GM19395 (cell line): ENCODE data around the gene CDC37L1.

ENCODE experiments used
- ATAC-seq: cut with Tn5 transposase; IDR thresholded peaks from one replicate; pipeline ENCODE4 v1.9.1; 2021; ENCODE audit warnings: mild to moderate bottlenecking, moderate library complexity; ENCODE audit not compliant: unreplicated experiment

CDC37L1 gene

GRCh38 chr9:4709380-4709779 is 30.0 kb downstream of the CDC37L1 start:
- ATAC-seq, result no peak

DNA sequence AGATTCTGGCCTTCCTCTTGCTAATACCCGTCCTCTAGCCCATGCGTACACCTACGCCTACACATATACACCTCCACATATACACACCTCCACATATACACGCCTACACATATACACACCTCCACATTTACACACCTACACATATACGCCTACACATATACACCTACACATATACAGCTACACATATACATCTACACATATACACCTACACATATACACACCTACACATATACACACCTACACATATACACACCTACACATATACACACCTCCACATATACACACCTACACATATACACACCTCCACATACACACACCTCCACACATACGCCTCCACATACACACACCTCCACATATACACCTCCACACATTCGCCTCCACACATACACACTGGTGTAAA is 34.5 kb downstream of the CDC37L1 start:
- ATAC-seq, result no peak

DNA sequence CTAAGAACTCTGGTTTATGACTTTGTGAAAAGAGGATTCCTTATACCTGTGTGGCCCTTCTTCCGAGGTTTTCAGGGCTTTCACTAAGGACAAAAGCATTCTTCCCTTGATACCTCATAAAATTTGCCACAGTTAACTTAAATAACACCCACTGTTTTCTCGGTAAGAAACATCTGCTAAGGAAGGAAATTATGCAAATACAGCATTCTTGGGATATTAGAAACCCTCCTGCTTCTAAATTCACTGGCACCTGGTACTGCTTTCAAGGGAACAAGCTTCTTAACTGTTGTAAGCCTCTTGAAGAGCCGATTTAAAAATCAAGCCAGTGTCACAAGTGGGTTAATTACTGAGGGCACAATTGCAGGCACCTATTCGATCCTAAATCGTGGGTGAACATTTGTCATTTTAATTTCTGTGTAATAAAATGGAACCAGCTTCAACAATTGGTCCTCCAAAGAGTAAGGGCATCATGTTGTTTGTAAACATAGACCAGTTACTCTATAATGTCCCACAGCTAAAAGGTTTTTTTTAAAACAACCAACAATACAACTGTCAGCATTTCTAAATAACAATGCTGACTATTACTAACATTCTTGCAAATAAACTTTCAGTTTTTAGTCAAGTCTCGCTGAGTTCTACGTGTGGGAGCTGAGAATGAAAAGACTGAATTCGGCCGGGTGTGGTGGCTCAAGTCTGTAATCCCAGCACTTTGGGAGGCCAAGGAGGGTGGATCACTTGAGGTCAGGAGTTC is 35.1 kb downstream of the CDC37L1 start:
- no peak for ATAC-seq

- ATAC-seq, result no peak
Observed at GRCh38 chr9:4716163-4716562, 36.8 kb downstream of the CDC37L1 start.

- no peak for ATAC-seq
Observed at GRCh38 chr9:4717815-4718214, 38.4 kb downstream of the CDC37L1 start.

GRCh38 chr9:4718911-4719310 is 39.5 kb downstream of the CDC37L1 start:
- ATAC-seq, result no peak

DNA sequence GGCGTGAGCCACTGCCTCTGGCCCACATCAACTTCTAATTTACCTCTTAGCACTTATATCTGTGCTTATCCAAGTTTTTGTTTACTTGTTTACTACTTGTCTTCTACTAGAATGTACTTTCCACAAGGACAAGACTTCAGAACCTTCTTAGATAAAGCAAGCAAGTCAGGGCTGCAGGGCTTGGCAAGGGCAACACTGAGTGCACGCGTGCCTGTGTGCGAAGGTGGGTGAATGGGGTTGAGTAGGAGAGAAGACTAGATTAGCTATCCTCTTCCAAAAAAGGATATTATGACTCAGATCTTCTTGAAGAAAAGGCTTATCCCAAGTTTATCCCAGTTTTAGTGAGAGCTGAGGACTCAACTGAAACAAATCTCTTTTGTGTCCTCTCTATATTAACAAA is 42.4 kb downstream of the CDC37L1 start:
- no peak for ATAC-seq

- ATAC-seq, result no peak
Observed at GRCh38 chr9:4725706-4726442, 46.5 kb downstream of the CDC37L1 start.

DNA sequence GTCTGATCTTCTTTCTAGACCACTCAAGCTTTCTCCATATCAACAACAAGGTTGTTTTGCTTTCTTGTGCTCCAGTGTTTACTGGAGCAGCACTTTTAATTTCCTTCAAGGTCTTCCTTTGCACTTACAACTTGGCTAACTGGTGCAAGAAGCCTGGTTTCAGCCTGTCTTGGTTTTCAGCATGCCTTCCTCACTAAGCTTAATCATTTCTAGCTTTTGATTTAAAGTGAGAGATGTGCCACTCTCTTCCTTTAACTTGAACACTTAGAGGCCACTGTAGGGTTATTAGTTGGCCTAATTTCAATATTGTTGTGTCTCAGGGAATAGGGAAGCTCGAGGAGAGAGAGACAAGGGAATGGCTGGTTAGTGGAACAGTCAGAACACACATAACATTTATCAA is 48.2 kb downstream of the CDC37L1 start:
- ATAC-seq, result no peak

- ATAC-seq, result no peak
Observed at GRCh38 chr9:4732890-4733289, 53.5 kb downstream of the CDC37L1 start.

DNA sequence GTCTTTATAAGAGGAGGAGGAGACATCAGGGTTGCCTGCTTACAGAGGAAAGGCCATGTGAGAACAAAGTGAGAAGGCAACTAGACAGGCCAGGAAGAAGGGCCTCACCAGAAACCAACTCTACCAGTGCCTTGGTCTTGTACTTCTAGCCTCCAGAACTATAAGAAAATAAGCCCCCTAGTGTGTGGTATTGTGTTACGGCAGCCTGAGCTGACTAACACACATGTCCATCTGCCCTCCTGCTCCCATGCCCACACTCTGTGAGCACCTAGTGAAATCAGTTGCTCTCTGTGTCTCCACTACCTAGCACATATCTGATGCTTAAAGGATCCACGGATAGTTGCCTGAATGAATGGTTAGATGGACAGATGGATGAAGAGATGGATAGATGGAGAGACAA is 54.8 kb downstream of the CDC37L1 start:
- no peak for ATAC-seq

GRCh38 chr9:4738866-4739586 is 59.7 kb downstream of the CDC37L1 start:
- ATAC-seq, result no peak

- no peak for ATAC-seq
Observed at GRCh38 chr9:4739587-4740387, 60.4 kb downstream of the CDC37L1 start.

DNA sequence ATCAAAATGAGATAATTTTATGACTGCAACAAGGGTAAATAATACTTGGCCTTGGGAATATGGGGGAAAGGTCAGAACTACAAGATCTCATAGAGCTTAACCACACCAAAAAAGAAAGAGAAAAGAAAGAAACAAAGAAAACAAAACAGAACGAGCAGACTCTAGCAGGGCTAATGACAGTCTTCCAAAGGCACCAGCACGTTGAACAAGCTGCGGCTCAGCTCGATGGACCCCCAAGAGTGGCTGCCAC is 60.9 kb downstream of the CDC37L1 start:
- ATAC-seq, result no peak

DNA sequence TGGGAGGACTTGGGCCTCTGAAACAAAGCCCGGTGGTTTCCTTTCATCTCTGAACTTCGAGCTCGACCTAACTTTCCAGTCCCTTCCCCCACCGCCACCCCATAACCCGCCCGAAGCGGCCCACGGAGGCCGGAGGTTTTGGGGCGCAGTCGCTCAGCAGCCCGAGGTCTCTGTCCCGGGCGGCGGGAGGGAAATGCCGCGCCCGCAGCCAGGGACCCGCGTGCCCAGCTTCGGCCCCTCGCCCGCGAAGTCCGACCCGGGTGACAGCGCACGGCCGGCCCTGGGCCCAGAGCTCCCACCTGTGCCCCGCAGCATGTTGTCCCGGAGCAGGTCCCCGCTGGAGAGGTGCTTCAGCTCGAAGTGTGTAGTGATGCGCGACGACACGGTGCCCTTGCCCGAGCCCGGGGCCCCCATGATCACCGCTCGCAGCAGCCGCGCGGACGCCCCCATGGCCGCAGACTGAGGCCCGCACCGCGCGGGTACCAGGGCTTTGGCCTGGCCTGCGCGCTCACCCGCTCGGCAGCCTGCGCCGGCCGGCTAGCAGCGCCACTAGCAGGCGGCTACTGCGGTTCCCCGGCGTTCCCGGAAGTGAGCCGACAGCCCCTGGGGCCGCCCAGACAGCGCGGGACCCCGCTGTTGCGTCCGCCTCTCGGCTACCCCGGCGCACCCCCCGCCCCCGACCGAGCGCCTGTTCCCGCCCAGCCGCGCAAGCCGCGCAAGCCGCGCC is 61.4 kb downstream of the CDC37L1 start, which contains the start of gene AK3:
TSS of gene AK3 (minus strand) at position 565 of the 727 bp plus-strand sequence. CDS start at position 450, 115 bp downstream.
- peak; percentile 85 for ATAC-seq

DNA sequence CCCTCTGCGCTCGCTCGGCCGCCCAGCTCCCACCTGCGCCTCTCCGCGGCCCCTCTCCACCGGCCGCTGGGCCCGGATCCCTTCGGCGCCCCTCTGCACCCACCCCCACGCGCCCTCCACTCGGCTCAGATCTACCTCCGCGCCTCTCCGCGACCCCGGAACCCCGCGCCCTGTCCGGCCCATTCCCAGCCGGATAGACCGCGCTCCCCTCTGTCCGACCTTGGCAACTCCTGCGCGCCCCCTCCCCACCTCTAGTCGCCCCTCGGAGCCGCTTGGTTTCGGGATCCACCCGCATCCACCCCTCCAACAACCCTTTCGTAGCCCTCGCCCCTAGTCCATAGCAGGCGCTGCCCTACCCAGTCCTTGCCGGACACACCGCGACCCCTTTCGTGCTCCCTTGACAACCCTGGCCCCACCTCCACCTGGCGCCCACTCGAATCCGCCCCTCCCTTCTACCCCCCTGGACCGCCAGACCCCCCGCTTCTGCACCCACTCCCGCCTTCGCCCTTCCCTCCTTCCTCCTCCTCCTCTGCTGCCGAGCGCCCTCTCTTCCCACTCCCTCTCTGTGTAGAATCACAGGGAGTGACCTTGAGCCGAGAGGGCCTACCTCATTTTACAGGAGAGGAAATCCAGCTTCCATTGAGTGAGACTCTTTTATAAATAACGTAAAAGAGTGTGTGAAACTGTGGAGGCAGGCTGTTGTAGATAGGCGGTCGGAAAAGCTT is 62.2 kb downstream of the CDC37L1 start:
- peak; percentile 5 for ATAC-seq

GRCh38 chr9:4742246-4742645 is 62.9 kb downstream of the CDC37L1 start:
- no peak for ATAC-seq

- ATAC-seq, result no peak
Observed at GRCh38 chr9:4743131-4743875, 63.9 kb downstream of the CDC37L1 start.
